Measurements from ENCODE around the gene SMIM26.

Gene SMIM26

DNA sequence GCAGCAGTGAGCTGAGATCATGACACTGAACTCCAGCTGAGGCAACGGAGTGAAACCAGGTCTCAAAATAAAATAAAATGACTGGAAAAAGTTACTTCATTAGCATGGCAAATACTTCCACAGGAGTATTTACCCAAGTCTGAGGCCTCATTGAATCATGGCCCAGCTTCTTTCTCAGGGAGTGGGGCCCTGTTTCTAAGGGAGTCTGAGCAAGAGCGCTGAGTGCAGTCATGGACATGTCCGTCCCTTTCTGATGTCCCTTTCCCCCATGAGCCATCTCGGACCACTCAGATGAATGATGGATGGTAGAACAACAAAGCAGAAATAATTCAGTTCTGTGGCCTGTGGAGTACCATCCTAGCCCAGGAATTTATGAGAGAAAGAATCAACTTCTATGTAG lies 12.8 kb downstream of the SMIM26 start:
- DNase-seq (ENCODE audit: low read depth in 2 of 2) = no peak

DNA sequence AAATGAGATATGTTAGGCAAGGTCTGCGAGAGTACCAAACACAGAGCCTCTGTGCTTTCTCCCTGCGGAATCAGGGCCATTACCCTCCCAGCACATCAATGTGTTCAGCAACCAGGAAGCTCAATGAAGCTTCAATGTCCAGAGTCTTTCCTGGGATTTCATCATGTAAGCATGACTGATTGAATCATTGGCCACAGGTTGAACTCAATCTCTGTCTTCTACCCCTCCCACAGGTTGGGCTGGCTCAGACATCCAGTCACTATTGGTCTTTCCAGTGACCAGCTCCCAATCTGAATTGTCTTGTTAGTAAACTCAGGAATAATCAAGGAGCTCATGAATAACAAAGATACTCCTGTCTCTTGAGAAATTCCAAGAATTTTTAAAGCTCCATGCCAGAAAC lies 17.9 kb downstream of the SMIM26 start:
- DNase-seq (ENCODE audit: low read depth in 2 of 2) = no peak

DNA sequence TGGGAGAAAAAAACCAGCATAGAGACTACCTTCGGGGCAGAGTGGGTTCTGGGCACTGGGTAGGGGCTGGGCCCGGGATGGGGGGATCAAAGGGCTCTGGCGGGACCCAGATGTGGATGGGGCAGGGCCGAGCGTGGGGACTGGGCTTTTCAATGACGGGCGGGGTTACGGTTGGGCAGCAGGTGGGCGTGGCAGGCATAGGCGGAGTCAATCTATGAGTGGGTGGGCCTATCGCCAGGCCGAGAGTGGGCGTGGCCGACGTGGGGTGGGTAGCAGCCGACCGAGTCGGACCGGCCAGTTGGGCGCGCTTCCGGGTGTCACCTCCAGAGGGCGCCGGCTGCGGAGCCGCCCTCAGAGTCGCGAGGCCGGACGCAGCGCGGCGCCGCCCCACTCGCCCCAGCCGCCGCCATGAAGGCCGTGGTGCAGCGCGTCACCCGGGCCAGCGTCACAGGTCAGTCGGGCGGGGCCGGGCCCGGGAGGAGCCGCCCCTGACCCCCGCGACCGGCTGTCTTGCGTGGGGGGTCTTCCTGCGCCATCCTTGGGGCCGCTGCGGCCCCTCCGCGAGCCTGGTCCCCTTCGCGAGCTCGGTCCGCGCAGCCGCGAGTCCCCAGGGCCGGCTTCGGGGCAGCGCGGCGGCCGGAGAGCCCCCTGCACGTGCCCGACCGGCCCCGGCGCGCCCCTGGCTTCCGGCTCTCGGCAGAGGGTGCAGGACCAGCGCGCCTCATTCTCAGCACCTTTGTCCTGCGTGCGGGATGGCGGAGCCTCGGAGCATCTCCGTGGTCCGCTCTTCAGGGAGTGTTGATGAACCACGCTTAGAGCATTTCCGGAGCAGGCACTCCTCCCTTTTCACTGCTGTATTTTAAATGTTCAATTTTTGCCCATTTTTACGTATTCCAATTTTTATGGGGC lies 20.7 kb downstream of the SMIM26 start, which contains the start of gene DTD1:
Gene DTD1 (plus strand): TSS at position 390 of the 909 bp plus-strand sequence. CDS start 19 bp downstream, at position 409.
- peak; percentile 80 to 92 for DNase-seq (ENCODE audit: low read depth in 2 of 2)

DNA sequence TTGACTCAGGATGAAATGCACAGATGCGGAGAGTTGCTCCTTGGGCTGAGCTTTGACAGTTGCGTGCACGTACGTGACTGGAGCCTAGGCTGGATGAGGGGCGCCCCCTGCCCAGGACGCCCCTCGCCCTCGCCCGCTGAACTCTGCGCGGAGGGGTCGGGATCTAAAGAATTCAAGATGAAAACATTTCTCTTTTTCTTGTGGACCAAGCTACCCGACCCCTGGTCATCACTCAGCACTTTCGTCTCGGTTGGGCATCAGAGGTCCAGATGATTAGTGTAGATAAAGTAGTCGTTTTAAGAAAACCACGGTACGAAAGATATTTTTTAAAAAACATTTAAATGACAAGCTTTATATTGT lies 21.3 kb downstream of the SMIM26 start:
- DNase-seq (ENCODE audit: low read depth in 2 of 2) = no peak

DNA sequence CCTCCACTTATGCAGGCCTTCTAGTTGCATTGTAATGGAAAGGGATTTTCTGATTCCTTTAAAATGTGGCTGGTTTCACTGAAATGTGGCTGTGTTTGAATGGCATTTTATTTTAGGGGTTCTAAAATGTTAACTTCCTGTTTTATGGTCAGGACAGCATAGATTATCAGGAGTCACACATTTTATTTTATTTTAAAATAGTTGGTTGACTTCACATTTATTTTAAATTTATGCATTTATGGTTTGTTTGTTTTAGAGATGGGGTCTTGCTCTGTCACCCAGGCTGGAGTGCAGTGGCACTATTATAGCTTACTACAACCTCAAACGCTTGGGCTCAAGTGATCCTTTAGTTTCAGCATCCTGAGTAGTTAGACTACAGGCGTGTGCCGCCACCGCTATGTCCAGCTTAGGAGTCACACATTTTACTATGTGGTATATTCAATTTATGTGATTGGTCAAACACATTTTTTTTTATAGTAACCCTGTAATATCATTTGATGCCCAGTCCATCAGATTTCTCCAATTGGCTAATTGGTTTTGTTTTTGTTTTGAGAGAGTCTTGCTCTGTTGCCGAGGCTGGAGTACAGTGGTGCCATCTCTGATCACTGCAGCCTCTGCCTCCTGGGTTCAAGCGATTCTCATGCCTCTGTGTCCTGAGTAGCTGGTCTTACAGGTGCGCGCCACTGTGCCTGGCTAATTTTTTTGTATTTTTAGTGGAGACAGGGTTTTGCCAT lies 22.9 kb downstream of the SMIM26 start:
- DNase-seq (ENCODE audit: low read depth in 2 of 2) = no peak

DNA sequence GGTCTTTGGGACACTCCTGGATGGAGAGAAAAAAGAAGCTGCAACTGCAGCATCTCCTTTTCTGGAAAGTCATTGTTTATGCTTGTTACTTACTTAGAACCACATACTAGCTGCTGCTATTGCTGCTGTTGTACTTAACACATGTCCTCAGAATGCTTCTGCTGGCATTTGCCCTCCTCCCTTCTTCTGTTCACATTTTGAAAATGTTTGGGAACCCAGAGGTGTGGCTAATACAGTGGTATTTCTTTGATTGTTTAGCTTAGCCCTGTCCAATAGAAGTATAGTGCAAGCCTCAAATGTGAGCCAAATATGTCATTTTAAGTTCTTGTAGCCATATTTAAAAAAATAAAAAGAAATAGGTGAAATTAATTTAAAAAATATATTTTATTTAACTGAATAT lies 29.0 kb downstream of the SMIM26 start:
- no peak for DNase-seq (ENCODE audit: low read depth in 2 of 2)

DNA sequence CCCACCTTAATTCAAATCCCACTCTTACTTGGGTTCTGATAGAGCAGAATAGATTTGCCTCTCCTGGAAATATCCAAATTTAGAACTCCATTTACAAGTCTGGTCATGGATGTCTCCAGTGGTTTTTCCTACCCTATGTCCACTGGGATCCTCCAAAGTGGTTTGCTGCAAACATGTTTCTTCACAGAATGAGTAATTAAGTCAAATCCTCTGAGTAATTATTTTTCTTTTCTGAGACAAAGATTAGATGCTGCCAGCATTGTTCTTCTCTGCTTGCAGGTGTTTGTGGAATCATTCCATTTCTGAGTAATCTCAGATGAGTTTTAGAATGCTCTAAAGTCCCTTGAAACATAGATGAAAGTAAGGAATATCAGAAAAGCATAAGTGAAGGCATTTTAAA lies 42.5 kb downstream of the SMIM26 start:
- DNase-seq (ENCODE audit: low read depth in 2 of 2) = no peak

DNA sequence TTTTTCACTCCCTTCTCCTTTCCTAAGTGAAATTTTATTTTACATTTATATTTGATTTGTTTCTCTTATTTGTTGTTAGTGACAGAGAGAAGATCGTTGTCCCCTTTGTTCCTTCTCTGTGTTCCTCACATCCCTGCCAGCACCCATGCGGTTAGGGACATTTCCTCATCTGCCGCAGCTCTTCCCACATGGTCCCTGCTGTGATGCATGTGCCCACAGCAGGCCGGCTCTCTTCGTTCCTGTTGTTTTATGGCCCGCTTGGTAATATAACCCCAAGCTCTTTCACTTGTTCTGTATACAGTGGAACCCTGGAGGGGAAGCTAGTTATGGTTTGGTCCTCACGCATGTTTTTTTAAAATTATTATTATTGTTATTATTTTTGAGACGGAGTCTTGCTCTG lies 44.3 kb downstream of the SMIM26 start:
- no peak for DNase-seq (ENCODE audit: low read depth in 2 of 2)

DNA sequence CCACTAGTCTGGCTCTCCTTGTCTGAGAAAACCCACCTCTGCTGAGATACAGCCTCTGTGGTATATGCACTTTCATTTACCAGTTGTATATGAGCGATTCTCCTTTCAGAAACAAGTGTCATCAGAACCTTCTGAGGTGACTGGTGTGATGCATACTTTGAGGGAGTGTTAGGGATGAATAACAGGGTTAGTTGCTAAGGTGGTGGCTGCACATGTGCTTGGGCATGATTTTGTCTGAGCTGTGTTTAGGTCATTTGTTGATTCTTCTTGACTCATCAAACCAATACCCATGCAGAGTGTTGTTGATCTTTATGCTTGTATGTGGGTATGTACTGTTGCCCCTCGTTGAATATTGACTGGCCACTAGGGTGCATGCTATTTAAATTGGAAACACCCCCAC lies 46.3 kb downstream of the SMIM26 start:
- DNase-seq (ENCODE audit: low read depth in 2 of 2) = no peak

DNA sequence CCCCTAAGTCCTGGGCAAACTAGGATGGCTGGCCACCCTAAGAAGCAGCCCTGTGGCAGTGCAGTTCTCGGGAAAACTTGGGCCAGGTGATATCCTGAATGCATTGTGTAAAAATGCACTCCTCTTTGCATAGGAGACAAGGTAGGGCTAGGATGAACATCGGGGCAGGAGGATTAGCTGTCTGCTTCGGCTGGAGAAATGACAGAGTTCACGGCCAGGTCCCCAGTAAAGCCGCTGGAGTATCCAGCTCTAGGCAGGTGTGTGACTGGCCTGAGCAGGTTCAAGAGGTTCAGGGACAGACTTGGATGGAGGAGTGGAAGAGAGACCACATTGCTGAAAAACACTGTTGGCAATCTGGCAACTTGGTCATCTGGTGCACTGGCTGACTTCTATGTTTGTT lies 47.0 kb downstream of the SMIM26 start:
- no peak for DNase-seq (ENCODE audit: low read depth in 2 of 2)

DNA sequence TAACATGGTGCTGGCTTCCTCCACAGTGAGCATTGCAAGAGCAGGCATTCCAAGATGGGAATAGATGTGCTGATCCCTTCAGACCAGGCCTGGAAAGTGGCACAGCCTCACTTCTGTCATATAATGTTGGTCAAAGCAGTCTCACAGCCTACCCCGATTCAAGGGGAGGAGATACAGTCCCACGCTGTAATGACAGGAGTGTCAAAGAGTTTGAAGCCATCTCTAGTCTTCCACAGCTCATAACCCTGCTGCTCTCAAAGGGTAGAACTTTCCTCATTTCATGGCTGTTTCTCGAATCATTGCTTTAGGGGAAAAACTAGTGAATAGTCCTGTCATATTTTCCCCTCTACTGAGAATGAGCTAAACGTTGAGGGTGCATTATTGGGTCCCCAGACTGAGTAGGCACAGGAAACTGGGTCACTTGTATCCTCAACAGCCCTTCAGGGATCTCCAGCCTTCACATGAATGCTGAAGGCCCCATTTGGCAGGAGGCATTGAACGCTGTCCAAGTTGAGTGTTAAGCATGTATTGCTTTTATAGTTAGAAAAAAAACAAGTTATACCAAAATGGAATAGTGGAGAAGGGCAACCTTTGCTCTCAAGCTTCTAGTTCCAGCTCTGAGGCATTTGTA lies 47.9 kb downstream of the SMIM26 start:
- DNase-seq (ENCODE audit: low read depth in 2 of 2) = no peak
